Smooth muscle cell (in vitro differentiated cells): ENCODE data around the gene ZNF750. TPM values are rescaled to one million over a fixed set of nuclear protein-coding genes. Genes with fewer than 3 reads are reported as not detected.

ENCODE experiments used
- DNase-seq: peaks from one replicate; lab custom pipeline; 2025; ENCODE audit not compliant: unreplicated experiment; lab: John Stamatoyannopoulos, UW
- H2AFZ ChIP-seq: fragments of 200-600 bp; sonication (generic); 2 replicates; pipeline ENCODE4 v1.6.0; 2016; ENCODE audit warnings: antibody characterized with exemption, low read depth, mild to moderate bottlenecking
- H3F3A ChIP-seq: fragments of 200-600 bp; sonication (generic); 2 replicates; pipeline ENCODE4 v1.6.0; 2017; ENCODE audit warnings: antibody characterized with exemption, low read depth
- H3K27ac ChIP-seq: fragments of 200-600 bp; sonication (generic); 2 replicates; pipeline ENCODE4 v1.5.1; 2016; ENCODE audit warnings: low read depth, mild to moderate bottlenecking
- H3K27me3 ChIP-seq: fragments of 200-600 bp; sonication (generic); 2 replicates; pipeline ENCODE4 v1.6.1; 2016; ENCODE audit warnings: low read depth, mild to moderate bottlenecking
- H3K36me3 ChIP-seq: fragments of 200-600 bp; sonication (generic); 2 replicates; pipeline ENCODE4 v1.5.1; 2016; ENCODE audit warnings: low read depth
- H3K4me1 ChIP-seq: fragments of 200-600 bp; sonication (generic); 2 replicates; pipeline ENCODE4 v1.5.1; 2016; ENCODE audit warnings: low read depth
- H3K4me2 ChIP-seq: fragments of 200-600 bp; sonication (generic); 2 replicates; pipeline ENCODE4 v1.6.0; 2016; ENCODE audit warnings: mild to moderate bottlenecking
- H3K4me3 ChIP-seq: fragments of 200-600 bp; sonication (generic); 2 replicates; pipeline ENCODE4 v1.5.1; 2016; ENCODE audit warnings: mild to moderate bottlenecking
- H3K79me2 ChIP-seq: fragments of 200-600 bp; sonication (generic); 2 replicates; pipeline ENCODE4 v1.6.0; 2016; ENCODE audit warnings: low read depth, mild to moderate bottlenecking
- H3K9ac ChIP-seq: fragments of 200-600 bp; sonication (generic); 2 replicates; pipeline ENCODE4 v1.6.0; 2016; ENCODE audit warnings: low read depth
- H3K9me3 ChIP-seq: fragments of 200-600 bp; sonication (generic); replicated peaks from 2 replicates; pipeline ENCODE4 v1.5.1; 2016; ENCODE audit warnings: low read depth
- H4K20me1 ChIP-seq: fragments of 200-600 bp; sonication (generic); 2 replicates; pipeline ENCODE4 v1.6.0; 2016; ENCODE audit warnings: low read depth
- WGBS: methylation state at CpG from one replicate; pipeline ENCODE4 v1.1.7; 2016; ENCODE audit warnings: low lambda C conversion rate; 5-methylcytosine and 5-hydroxymethylcytosine counted together
- polyA plus RNA-seq: library from polyadenylated mRNA; unstranded; fragments of >200 nt; fragmentation: Nextera tagmentation; extraction: Ambion mirVana; gene quantifications from 2 replicates; pipeline ENCODE4 v1.2.1, GENCODE V29; 2016
- total RNA-seq: library from RNA; depleted of rRNA; stranded (reverse); fragments of >200 nt; gene quantifications from 2 replicates; pipeline ENCODE4 v1.2.3, GENCODE V29; 2014
- TF ChIP-seq, protein P1 (sequence below): fragments of 200-600 bp; sonication (generic); IDR thresholded peaks from 2 replicates; pipeline ENCODE4 v1.5.1; 2017; ENCODE audit warnings: borderline replicate concordance, mild to moderate bottlenecking, antibody characterized with exemption; ENCODE audit not compliant: insufficient read depth, poor library complexity, severe bottlenecking

ZNF750 gene
- total and polyA plus RNA-seq, 2 experiments from 2014 or later, result 0.93 to 7.1 TPM

DNA sequence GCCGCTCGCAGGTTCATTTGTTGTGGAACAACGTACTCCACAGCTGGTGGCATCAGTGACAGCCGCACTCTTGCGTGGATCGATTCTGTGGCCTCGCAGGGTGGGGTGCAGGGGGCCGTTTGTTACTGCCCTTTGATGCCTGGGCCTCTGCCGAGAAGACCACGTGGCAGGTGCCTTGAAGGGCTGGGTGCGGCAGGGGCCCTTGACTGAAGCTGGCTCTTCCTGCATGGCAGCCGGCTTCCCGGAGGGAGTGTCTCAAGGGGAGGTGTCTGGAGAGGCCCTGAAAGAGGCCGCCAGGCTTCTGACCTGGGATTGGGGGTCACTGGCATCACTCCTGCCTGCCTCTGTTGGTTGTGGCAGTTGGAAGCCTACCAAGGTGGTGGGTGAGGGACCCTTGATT, 44.2 kb downstream of the ZNF750 start:
- 93% methylated on average over 14 of the region's 14 CpGs for WGBS
- H3K27ac ChIP-seq, result peak overlapping the region; percentile 46

DNA sequence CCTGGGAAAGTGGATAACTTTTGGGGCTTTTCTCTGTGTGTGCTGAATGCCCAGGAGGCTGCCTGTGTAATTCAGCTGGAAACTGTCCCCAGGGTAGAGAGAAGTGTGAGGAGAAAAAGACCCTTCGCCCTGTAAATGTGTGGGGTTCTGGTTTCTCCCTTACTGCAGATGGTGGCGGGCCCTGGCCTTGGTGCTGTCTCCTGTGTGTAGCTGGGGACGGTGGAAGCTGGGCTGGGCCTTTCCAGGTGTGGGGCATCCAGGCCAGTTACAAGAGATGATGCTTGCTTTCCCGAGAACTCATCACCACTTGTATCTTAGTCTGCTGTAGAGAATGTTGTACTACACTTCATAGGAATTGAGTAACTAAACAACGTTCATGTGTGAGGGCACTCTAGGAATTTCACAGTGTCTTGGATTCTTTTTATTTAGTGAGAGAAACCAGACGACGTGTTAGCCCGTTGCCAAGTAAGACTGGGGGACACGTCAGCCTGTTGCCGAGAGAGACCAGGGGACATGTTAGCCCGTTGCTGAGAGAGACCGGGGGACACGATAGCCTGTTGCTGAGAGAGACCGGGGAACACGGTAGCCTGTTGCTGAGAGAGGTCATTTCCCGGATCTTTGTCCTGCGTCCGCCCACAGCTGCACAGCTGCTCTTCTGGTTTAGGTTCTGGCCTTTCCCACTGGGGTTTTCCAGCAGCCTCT, 44.9 kb downstream of the ZNF750 start:
- Histone ChIP-seq H3K4me3 (no peak overlapping the region), H2AFZ (no peak overlapping the region), H3K4me2 (peak overlapping the region; percentile 26), H3K79me2 (peaks cover 9% of the 10 kb centered on the region), H3K9me3 (no peaks in the 10 kb centered on the region), H3K4me1 (no peaks in the 10 kb centered on the region), H3K9ac (no peak overlapping the region), H3F3A (no peaks in the 10 kb centered on the region), H3K27ac (peak overlapping the region; percentile 46), H3K36me3 (no peaks in the 10 kb centered on the region), H3K27me3 (no peaks in the 10 kb centered on the region), H4K20me1 (no peaks in the 10 kb centered on the region)
- DNase-seq, result no peak
- WGBS, result 71% methylated on average over 18 of the region's 18 CpGs
- TF ChIP-seq, protein P1, sequence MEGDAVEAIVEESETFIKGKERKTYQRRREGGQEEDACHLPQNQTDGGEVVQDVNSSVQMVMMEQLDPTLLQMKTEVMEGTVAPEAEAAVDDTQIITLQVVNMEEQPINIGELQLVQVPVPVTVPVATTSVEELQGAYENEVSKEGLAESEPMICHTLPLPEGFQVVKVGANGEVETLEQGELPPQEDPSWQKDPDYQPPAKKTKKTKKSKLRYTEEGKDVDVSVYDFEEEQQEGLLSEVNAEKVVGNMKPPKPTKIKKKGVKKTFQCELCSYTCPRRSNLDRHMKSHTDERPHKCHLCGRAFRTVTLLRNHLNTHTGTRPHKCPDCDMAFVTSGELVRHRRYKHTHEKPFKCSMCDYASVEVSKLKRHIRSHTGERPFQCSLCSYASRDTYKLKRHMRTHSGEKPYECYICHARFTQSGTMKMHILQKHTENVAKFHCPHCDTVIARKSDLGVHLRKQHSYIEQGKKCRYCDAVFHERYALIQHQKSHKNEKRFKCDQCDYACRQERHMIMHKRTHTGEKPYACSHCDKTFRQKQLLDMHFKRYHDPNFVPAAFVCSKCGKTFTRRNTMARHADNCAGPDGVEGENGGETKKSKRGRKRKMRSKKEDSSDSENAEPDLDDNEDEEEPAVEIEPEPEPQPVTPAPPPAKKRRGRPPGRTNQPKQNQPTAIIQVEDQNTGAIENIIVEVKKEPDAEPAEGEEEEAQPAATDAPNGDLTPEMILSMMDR, result no peak

More for the DNA sequence above, 44.2 kb downstream of the ZNF750 start:
- TF ChIP-seq, protein P1, result no peak
- Histone ChIP-seq H3K4me1 (no peaks in the 10 kb centered on the region), H3K4me2 (no peak overlapping the region), H2AFZ (no peak overlapping the region), H3K9ac (no peak overlapping the region), H3K4me3 (no peak overlapping the region), H3K9me3 (no peaks in the 10 kb centered on the region), H3K79me2 (peaks cover 9% of the 10 kb centered on the region), H3F3A (no peaks in the 10 kb centered on the region), H4K20me1 (no peaks in the 10 kb centered on the region), H3K36me3 (no peaks in the 10 kb centered on the region), H3K27me3 (no peaks in the 10 kb centered on the region)
- no peak for DNase-seq

DNA sequence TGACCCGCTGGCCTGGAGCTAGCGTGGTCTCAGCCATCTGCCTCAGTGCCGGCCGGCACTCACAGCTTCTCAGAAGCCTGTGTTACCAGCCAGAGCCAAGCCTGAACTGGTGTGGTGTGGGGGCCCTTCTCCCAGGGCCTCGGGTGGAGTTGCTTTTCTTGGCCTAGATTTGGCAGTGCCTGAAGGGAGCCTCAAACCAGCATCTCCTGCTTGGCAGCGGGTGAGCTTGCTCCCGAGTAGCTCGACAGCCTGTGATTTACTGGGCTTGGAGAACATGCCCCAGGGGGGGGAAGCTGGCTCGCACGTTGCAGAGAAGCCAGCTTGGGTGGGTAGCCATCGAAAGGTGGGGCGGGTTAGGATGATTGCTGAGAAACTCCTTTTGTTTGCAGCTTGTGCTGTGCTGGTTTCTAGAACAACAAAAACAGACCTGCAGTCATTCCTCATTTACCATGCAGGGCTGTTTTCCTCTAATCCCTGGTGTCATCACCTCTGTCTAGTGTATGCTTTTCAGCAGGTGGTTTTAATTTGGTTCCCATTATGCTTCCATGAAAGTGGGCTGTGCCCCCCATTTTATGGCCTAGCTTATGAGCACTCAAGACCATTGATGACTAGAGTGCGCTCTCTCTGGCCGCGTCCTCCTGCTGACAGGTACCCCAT, 45.7 kb downstream of the ZNF750 start:
- Histone ChIP-seq H3K4me3 (no peak overlapping the region), H3K27me3 (no peaks in the 10 kb centered on the region), H3K9ac (no peak overlapping the region), H3F3A (no peaks in the 10 kb centered on the region), H4K20me1 (no peaks in the 10 kb centered on the region), H3K4me1 (no peaks in the 10 kb centered on the region), H3K4me2 (no peak overlapping the region), H3K36me3 (no peaks in the 10 kb centered on the region), H3K9me3 (no peaks in the 10 kb centered on the region), H2AFZ (no peak overlapping the region), H3K27ac (peak overlapping the region; percentile 46), H3K79me2 (peaks cover 9% of the 10 kb centered on the region)
- 83% methylated on average over 15 of the region's 15 CpGs for WGBS
- TF ChIP-seq, protein P1, result no peak
- no peak for DNase-seq

DNA sequence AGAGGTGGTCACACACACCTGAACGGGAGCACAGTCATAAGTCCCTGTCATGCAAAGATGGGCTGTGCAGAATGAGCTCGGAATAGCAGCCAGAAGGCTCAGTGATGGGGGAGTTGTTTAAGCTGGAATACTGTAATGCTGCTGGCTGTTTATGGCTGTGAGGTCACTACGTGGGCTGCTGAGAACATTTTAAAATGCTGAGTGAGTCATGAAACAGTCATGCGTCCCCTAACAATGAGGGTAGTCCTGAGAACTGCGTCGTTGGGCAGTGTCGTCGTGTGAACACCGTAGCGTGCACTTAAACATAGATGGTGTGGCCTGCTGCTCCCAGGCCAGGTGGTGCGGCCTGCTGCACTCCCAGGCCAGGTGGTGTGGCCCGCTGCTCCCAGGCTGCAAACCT, 48.3 kb downstream of the ZNF750 start:
- no peak for DNase-seq
- H3K4me2 ChIP-seq, result no peak overlapping the region

More for the DNA sequence above, 48.3 kb downstream of the ZNF750 start:
- H3K4me1 ChIP-seq, result no peaks in the 10 kb centered on the region
- peaks cover 9% of the 10 kb centered on the region for H3K79me2 ChIP-seq
- TF ChIP-seq, protein P1, result no peak
- H3F3A ChIP-seq, result no peaks in the 10 kb centered on the region
- WGBS, result 17% methylated on average over 12 of the region's 12 CpGs
- peak overlapping the region; percentile 68 for H3K27ac ChIP-seq
- H3K27me3 ChIP-seq, result no peaks in the 10 kb centered on the region
- H2AFZ ChIP-seq, result no peak overlapping the region
- H3K36me3 ChIP-seq, result no peaks in the 10 kb centered on the region
- H3K9ac ChIP-seq, result peak overlapping the region; percentile 23
- no peaks in the 10 kb centered on the region for H4K20me1 ChIP-seq
- H3K4me3 ChIP-seq, result no peak overlapping the region
- H3K9me3 ChIP-seq, result no peaks in the 10 kb centered on the region
